LoVo (cell line): Measurements from ENCODE around the gene RNU1-3.

Experiments
- DNase-seq: peaks from one replicate; pipeline ENCODE4 v3.0.0-alpha.2; 2016; ENCODE audit warnings: low spot score

The RNU1-3 gene

GRCh38 chr1:16617778-16618580 lies 48.8 kb downstream of the RNU1-3 start:
- DNase-seq: no peak

GRCh38 chr1:16617114-16617631 lies 49.6 kb downstream of the RNU1-3 start:
- no peak for DNase-seq
